ENCODE data around the gene CHSY3.

The CHSY3 gene

GRCh38 chr5:130002183-130002582 lies 97.9 kb downstream of the CHSY3 start:
- Histone ChIP-seq H2AFZ (no peak overlapping the region), H3K27ac (no peak overlapping the region), H3K36me3 (ENCODE audit: control insufficient read depth, insufficient read depth, low read length) (no peaks in the 10 kb centered on the region), H3K9me3 (ENCODE audit: control insufficient read depth, low read length) (no peaks in the 10 kb centered on the region), H3K4me2 (ENCODE audit: low read length) (no peak overlapping the region), H3K79me2 (no peaks in the 10 kb centered on the region), H3K27me3 (ENCODE audit: control insufficient read depth, insufficient read depth, low read length) (no peaks in the 10 kb centered on the region), H3K9ac (no peak overlapping the region), H3K4me3 (ENCODE audit: low read depth, low read length) (no peak overlapping the region), H3K4me1 (no peaks in the 10 kb centered on the region)
- TF ChIP-seq CTCF (IDR thresholded peaks at IDR 0.05), result no peak

- H3K36me3 ChIP-seq (ENCODE audit: control insufficient read depth, insufficient read depth, low read length), result no peaks in the 10 kb centered on the region
- H3K79me2 ChIP-seq, result no peaks in the 10 kb centered on the region
- H3K27ac ChIP-seq, result no peak overlapping the region
- no peak for TF ChIP-seq CTCF (IDR thresholded peaks at IDR 0.05)
- H3K4me1 ChIP-seq, result no peaks in the 10 kb centered on the region
- H3K27me3 ChIP-seq (ENCODE audit: control insufficient read depth, insufficient read depth, low read length), result no peaks in the 10 kb centered on the region
- H3K9me3 ChIP-seq (ENCODE audit: control insufficient read depth, low read length), result no peaks in the 10 kb centered on the region
- no peak overlapping the region for H3K4me2 ChIP-seq (ENCODE audit: low read length)
- no peak overlapping the region for H3K4me3 ChIP-seq (ENCODE audit: low read depth, low read length)
- H3K9ac ChIP-seq, result no peak overlapping the region
- no peak overlapping the region for H2AFZ ChIP-seq
These were observed 98.6 kb downstream of the CHSY3 start for GRCh38 chr5:130002876-130003275.

GRCh38 chr5:130011986-130012385 lies 107.7 kb downstream of the CHSY3 start:
- no peak for TF ChIP-seq CTCF (IDR thresholded peaks at IDR 0.05)
- Histone ChIP-seq H3K4me2 (ENCODE audit: low read length) (no peak overlapping the region), H3K9ac (no peak overlapping the region), H3K27me3 (ENCODE audit: control insufficient read depth, insufficient read depth, low read length) (no peaks in the 10 kb centered on the region), H2AFZ (no peak overlapping the region), H3K36me3 (ENCODE audit: control insufficient read depth, insufficient read depth, low read length) (no peaks in the 10 kb centered on the region), H3K27ac (no peak overlapping the region), H3K79me2 (no peaks in the 10 kb centered on the region), H3K4me3 (ENCODE audit: low read depth, low read length) (no peak overlapping the region), H3K4me1 (no peaks in the 10 kb centered on the region), H3K9me3 (ENCODE audit: control insufficient read depth, low read length) (no peaks in the 10 kb centered on the region)

- Histone ChIP-seq H3K27ac (no peak overlapping the region), H3K4me1 (no peaks in the 10 kb centered on the region), H2AFZ (no peak overlapping the region), H3K27me3 (ENCODE audit: control insufficient read depth, insufficient read depth, low read length) (no peaks in the 10 kb centered on the region), H3K79me2 (no peaks in the 10 kb centered on the region), H3K9ac (no peak overlapping the region), H3K9me3 (ENCODE audit: control insufficient read depth, low read length) (no peaks in the 10 kb centered on the region), H3K36me3 (ENCODE audit: control insufficient read depth, insufficient read depth, low read length) (no peaks in the 10 kb centered on the region), H3K4me3 (ENCODE audit: low read depth, low read length) (no peak overlapping the region), H3K4me2 (ENCODE audit: low read length) (no peak overlapping the region)
- no peak for TF ChIP-seq CTCF (IDR thresholded peaks at IDR 0.05)
These were observed 112.9 kb downstream of the CHSY3 start for GRCh38 chr5:130017173-130017572.

- no peak overlapping the region for H3K27ac ChIP-seq
- TF ChIP-seq CTCF (IDR thresholded peaks at IDR 0.05), result no peak
- H3K27me3 ChIP-seq (ENCODE audit: control insufficient read depth, insufficient read depth, low read length), result no peaks in the 10 kb centered on the region
- H3K9me3 ChIP-seq (ENCODE audit: control insufficient read depth, low read length), result no peaks in the 10 kb centered on the region
- H3K79me2 ChIP-seq, result no peaks in the 10 kb centered on the region
- no peak overlapping the region for H3K4me3 ChIP-seq (ENCODE audit: low read depth, low read length)
- H3K9ac ChIP-seq, result no peak overlapping the region
- no peak overlapping the region for H2AFZ ChIP-seq
- H3K4me1 ChIP-seq, result no peaks in the 10 kb centered on the region
- no peaks in the 10 kb centered on the region for H3K36me3 ChIP-seq (ENCODE audit: control insufficient read depth, insufficient read depth, low read length)
- H3K4me2 ChIP-seq (ENCODE audit: low read length), result no peak overlapping the region
These were observed 114.4 kb downstream of the CHSY3 start for GRCh38 chr5:130018641-130019040.
